ENCODE measurements around the gene IMP3. TPM values are rescaled to one million over a fixed set of nuclear protein-coding genes. Genes with fewer than 3 reads are reported as not detected.

Gene IMP3
- total RNA-seq, 4 donors from 2014 or later, result 32.9 to 171 (median 68.5) TPM

GRCh38 chr15:75674366-75674765 is 34.3 kb upstream of the IMP3 start:
- no peak for DNase-seq
- H3K4me1 ChIP-seq, result peaks cover 4 to 21% of the 10 kb centered on the region in 2 donors
- H3K27me3 ChIP-seq, result no peaks in the 10 kb centered on the region
- H3K36me3 ChIP-seq, result no peaks in the 10 kb centered on the region
- TF ChIP-seq CTCF (IDR thresholded peaks at IDR 0.05) (no peak), POLR2A (IDR thresholded peaks at IDR 0.05) (no peak)
- H3K4me3 ChIP-seq, result no peak overlapping the region
- no peaks in the 10 kb centered on the region for H3K9me3 ChIP-seq
- peak overlapping the region; percentile 82 to 88 for H3K27ac ChIP-seq
- intact Hi-C loops (cut with DNase I; ENCODE audit: low total_unique reads), result no loop called here

GRCh38 chr15:75673426-75674235 is 33.6 kb upstream of the IMP3 start:
- H3K36me3 ChIP-seq, result no peaks in the 10 kb centered on the region
- H3K4me3 ChIP-seq, result no peak overlapping the region
- no peaks in the 10 kb centered on the region for H3K9me3 ChIP-seq
- DNase-seq, result peak; percentile 91 to 92
- H3K27ac ChIP-seq, result peak overlapping the region; percentile 82 to 88
- peaks cover 4 to 21% of the 10 kb centered on the region in 2 donors for H3K4me1 ChIP-seq
- intact Hi-C loops (cut with DNase I; ENCODE audit: low total_unique reads), result no loop called here
- no peaks in the 10 kb centered on the region for H3K27me3 ChIP-seq
- TF ChIP-seq POLR2A (IDR thresholded peaks at IDR 0.05) (peak in 1 of 2 donors; percentile 22), CTCF (IDR thresholded peaks at IDR 0.05) (no peak)

- intact Hi-C loops (cut with DNase I; ENCODE audit: low total_unique reads), result no loop called here
- TF ChIP-seq POLR2A (IDR thresholded peaks at IDR 0.05) (no peak), CTCF (IDR thresholded peaks at IDR 0.05) (no peak)
- H3K4me3 ChIP-seq, result no peak overlapping the region
- DNase-seq, result peak in 1 of 2 donors; percentile 57
- no peaks in the 10 kb centered on the region for H3K9me3 ChIP-seq
- no peaks in the 10 kb centered on the region for H3K27me3 ChIP-seq
- peak overlapping the region; percentile 82 to 88 for H3K27ac ChIP-seq
- no peaks in the 10 kb centered on the region for H3K36me3 ChIP-seq
- H3K4me1 ChIP-seq, result peaks cover 4 to 21% of the 10 kb centered on the region in 2 donors
These were observed 32.8 kb upstream of the IMP3 start for GRCh38 chr15:75672646-75673425.

GRCh38 chr15:75671730-75672602 is 31.9 kb upstream of the IMP3 start:
- Histone ChIP-seq H3K27me3 (no peaks in the 10 kb centered on the region), H3K4me3 (no peak overlapping the region), H3K9me3 (no peaks in the 10 kb centered on the region), H3K4me1 (peaks cover 4 to 23% of the 10 kb centered on the region in 2 donors), H3K27ac (peak overlapping the region; percentile 82 to 88), H3K36me3 (no peaks in the 10 kb centered on the region)
- intact Hi-C loops (cut with DNase I; ENCODE audit: low total_unique reads), result no loop called here
- DNase-seq, result no peak
- TF ChIP-seq POLR2A (IDR thresholded peaks at IDR 0.05) (no peak), CTCF (IDR thresholded peaks at IDR 0.05) (no peak)

Measured in uterus (tissue), 4 donors.